ENCODE data around the gene NUFIP1. TPM values are rescaled to one million over a fixed set of nuclear protein-coding genes. Genes with fewer than 3 reads are reported as not detected.
A peak's percentile ranks its signal among the peaks of the same experiment; 100 is the strongest.

NUFIP1 gene
- total RNA-seq, 6 experiments from 2014 or later: 1.1 to 2.3 (median 2.0) TPM

DNA sequence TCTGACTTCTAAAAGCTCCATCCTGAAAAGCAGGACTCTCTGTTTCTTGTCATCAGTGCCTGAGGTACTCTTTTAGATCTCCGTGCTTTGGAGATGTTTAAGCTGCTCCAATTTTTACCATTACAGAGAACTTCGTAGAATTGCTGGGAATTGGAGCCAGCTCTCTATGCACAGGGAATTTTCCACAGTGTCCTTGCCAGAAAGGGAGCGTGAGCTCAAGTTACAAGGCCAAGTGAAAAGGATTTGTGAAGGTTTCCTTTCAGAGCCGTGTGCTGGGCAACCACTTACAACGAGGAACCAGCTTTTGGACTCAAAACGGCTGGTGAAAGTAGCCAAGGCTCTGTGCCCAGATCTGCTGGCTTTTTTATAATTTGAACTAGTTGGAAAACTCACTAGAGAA lies 82.6 kb downstream of the NUFIP1 start:
- TF ChIP-seq POLR2A (IDR thresholded peaks at IDR 0.05): no peak
- TF ChIP-seq, protein P1, sequence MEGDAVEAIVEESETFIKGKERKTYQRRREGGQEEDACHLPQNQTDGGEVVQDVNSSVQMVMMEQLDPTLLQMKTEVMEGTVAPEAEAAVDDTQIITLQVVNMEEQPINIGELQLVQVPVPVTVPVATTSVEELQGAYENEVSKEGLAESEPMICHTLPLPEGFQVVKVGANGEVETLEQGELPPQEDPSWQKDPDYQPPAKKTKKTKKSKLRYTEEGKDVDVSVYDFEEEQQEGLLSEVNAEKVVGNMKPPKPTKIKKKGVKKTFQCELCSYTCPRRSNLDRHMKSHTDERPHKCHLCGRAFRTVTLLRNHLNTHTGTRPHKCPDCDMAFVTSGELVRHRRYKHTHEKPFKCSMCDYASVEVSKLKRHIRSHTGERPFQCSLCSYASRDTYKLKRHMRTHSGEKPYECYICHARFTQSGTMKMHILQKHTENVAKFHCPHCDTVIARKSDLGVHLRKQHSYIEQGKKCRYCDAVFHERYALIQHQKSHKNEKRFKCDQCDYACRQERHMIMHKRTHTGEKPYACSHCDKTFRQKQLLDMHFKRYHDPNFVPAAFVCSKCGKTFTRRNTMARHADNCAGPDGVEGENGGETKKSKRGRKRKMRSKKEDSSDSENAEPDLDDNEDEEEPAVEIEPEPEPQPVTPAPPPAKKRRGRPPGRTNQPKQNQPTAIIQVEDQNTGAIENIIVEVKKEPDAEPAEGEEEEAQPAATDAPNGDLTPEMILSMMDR (IDR thresholded peaks at IDR 0.05): no peak
- Histone ChIP-seq H3K9me3 (no peaks in the 10 kb centered on the region), H3K36me3 (no peaks in the 10 kb centered on the region), H3K27ac (peak overlapping the region in 1 of 3 donors; percentile 15), H3K4me3 (no peak overlapping the region), H3K4me1 (no peaks in the 10 kb centered on the region), H3K27me3 (no peaks in the 10 kb centered on the region)
- 62% methylated on average over 5 of the region's 6 CpGs for WGBS (ENCODE audit: insufficient coverage, low coverage, low lambda C conversion rate, missing lambda C conversion rate)
- no peak for DNase-seq
- intact Hi-C loops (cut with DNase I): no loop called here
- ATAC-seq: no peak

DNA sequence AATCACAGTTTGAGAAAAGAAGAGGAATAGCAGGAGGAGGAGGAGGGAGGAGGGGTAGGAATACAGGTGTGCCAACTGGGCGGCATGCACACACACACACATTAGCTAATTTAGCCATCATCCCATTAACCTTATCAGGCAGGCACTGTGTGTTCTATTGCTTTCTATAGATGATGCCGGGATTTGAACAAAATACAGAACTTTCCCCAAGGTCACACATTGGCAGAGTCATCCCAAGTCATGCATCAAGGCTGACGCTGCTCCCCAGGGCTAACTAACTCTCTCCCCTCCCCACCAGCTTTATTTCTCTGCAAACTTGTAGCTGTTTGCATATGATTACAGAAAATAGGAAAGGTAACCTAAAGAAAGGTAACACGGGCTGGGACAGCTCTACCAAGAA lies 83.0 kb downstream of the NUFIP1 start:
- ATAC-seq (no peak), DNase-seq (no peak)
- H3K27me3 ChIP-seq: no peaks in the 10 kb centered on the region
- no peak overlapping the region for H3K4me3 ChIP-seq
- H3K9me3 ChIP-seq: no peaks in the 10 kb centered on the region
- no peaks in the 10 kb centered on the region for H3K4me1 ChIP-seq
- H3K27ac ChIP-seq: peak overlapping the region in 1 of 3 donors; percentile 15
- intact Hi-C loops (cut with DNase I): no loop called here
- WGBS (ENCODE audit: insufficient coverage, low coverage, low lambda C conversion rate, missing lambda C conversion rate): 79% methylated on average over 4 of the region's 4 CpGs
- no peaks in the 10 kb centered on the region for H3K36me3 ChIP-seq
- TF ChIP-seq, protein P1 (IDR thresholded peaks at IDR 0.05): no peak
- TF ChIP-seq POLR2A (IDR thresholded peaks at IDR 0.05): no peak

DNA sequence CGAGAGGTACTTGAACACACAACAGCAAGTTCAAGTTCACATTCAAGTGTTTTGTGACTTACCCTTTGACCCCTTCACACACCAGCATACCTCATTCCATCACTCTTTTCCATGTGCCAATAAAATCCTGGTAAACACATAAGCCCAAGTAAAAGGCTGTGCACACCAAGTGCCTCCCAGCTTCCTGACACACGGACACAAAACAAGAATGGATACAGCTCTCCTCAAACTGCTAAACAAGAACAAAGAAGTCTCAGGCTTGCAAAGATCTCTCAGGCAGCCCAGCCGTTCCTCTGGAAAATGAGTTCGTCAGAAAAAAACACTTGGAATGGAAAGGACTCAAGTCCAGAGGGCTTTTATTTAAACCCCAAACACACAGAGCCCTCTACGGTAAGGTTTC lies 83.7 kb downstream of the NUFIP1 start:
- H3K27ac ChIP-seq: no peak overlapping the region
- WGBS (ENCODE audit: insufficient coverage, low coverage, low lambda C conversion rate, missing lambda C conversion rate): 58% methylated on average over 5 of the region's 5 CpGs
- ATAC-seq: no peak

DNA sequence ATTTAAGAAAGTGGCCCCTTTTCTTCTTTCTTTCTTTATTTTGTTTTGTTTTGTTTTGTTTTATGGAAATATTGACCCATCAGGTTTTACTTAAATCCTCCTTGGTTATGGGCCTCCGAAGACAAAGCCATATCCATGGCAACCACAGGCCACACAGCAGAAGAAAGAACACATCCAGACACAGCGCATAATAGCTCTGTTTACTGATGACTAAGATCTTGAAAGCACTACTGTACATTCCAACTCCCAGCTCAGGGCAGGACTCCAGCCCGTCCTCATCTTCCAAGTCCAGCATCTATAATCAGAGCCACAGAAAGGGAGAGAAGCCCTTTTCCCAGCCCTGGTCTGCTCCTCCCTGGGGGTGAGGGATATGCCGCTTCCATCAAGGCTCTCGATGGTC lies 84.3 kb downstream of the NUFIP1 start:
- DNase-seq (no peak), ATAC-seq (peak in 2 of 4 donors; percentile 39 to 46)
- no peaks in the 10 kb centered on the region for H3K9me3 ChIP-seq
- H3K4me3 ChIP-seq: no peak overlapping the region
- intact Hi-C loops (cut with DNase I): no loop called here
- H3K27me3 ChIP-seq: no peaks in the 10 kb centered on the region
- TF ChIP-seq, protein P1 (IDR thresholded peaks at IDR 0.05): no peak
- no peak for TF ChIP-seq POLR2A (IDR thresholded peaks at IDR 0.05)
- H3K4me1 ChIP-seq: no peaks in the 10 kb centered on the region
- H3K36me3 ChIP-seq: no peaks in the 10 kb centered on the region
- WGBS (ENCODE audit: insufficient coverage, low coverage, low lambda C conversion rate, missing lambda C conversion rate): 64% methylated on average over 2 of the region's 5 CpGs
- no peak overlapping the region for H3K27ac ChIP-seq

More for the DNA sequence above, 83.7 kb downstream of the NUFIP1 start:
- TF ChIP-seq, protein P1 (IDR thresholded peaks at IDR 0.05): no peak
- TF ChIP-seq POLR2A (IDR thresholded peaks at IDR 0.05): no peak
- no peak for DNase-seq
- no peaks in the 10 kb centered on the region for H3K27me3 ChIP-seq
- intact Hi-C loops (cut with DNase I): no loop called here
- H3K36me3 ChIP-seq: no peaks in the 10 kb centered on the region
- H3K4me3 ChIP-seq: no peak overlapping the region
- no peaks in the 10 kb centered on the region for H3K9me3 ChIP-seq
- H3K4me1 ChIP-seq: no peaks in the 10 kb centered on the region

DNA sequence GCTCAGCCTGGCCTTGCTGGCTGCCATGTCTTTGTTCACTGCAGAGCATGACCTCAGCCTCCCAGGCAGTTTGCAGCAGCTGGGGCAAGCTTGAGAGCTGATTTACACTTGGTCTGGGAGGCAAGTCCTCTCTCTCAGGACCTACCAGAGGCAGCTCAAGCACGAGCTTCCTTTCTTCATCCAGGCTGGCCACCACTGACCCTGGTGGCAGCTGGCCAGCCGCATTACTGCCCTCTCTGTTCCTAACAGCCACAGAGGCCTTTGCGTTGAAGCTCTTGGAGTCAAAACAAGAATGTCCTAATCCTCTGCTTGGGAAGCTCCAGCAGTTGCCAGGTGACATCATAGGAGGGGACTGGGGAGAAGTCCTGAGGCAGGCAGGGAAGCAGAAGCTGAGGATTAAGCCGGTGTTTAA lies 85.7 kb downstream of the NUFIP1 start:
- no peak for TF ChIP-seq POLR2A (IDR thresholded peaks at IDR 0.05)
- TF ChIP-seq, protein P1 (IDR thresholded peaks at IDR 0.05): no peak
- H3K27me3 ChIP-seq: no peaks in the 10 kb centered on the region
- H3K4me1 ChIP-seq: no peaks in the 10 kb centered on the region
- DNase-seq (no peak), ATAC-seq (peak; percentile 17 to 62 (median 32))
- no peaks in the 10 kb centered on the region for H3K36me3 ChIP-seq
- intact Hi-C loops (cut with DNase I): no loop called here
- no peak overlapping the region for H3K4me3 ChIP-seq
- H3K9me3 ChIP-seq: no peaks in the 10 kb centered on the region
- peak overlapping the region in 1 of 3 donors; percentile 33 for H3K27ac ChIP-seq
- WGBS (ENCODE audit: insufficient coverage, low coverage, low lambda C conversion rate, missing lambda C conversion rate): 70% methylated on average over 2 of the region's 4 CpGs

Data from right lobe of liver (tissue), 6 donors.